ENCODE results near the gene SCUBE1.

DNA sequence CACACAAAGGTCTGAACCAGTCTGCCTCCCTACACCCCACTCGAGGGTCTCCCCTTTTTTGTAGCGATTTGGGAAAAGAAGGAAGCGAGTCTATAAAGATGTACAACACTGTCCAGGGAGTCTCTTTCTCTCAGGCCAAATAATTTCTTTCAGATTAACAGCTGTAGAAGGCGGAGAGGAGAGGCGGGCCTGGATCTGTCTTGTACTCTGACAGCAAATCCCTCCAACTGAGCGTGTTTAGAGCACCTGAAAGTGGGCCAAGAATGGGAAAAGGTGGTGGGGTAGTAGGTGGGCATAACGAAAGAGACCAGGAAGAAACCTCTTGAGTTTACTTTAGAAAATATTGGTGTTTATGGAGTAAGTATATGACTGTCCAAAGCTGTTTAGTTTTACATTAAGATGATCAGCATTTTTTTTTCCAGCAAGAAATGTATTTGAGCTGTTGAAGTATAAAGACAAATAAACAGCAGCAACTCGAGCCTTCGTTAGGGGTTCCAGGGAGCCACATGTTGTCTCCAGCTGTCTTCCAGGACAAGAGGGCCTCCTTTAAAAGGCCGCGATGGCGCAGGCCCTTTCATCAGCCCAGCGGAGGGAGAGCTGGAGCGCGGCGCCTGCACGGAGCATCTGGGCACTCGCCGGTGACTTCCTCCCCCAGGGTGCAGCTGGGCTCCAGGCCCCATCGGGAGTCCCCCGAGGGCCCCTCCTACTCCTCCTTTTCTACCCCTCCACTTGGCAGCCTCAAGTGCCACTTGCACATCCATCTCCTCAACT is 34.9 kb downstream of the SCUBE1 start:
- TF ChIP-seq, protein P1, sequence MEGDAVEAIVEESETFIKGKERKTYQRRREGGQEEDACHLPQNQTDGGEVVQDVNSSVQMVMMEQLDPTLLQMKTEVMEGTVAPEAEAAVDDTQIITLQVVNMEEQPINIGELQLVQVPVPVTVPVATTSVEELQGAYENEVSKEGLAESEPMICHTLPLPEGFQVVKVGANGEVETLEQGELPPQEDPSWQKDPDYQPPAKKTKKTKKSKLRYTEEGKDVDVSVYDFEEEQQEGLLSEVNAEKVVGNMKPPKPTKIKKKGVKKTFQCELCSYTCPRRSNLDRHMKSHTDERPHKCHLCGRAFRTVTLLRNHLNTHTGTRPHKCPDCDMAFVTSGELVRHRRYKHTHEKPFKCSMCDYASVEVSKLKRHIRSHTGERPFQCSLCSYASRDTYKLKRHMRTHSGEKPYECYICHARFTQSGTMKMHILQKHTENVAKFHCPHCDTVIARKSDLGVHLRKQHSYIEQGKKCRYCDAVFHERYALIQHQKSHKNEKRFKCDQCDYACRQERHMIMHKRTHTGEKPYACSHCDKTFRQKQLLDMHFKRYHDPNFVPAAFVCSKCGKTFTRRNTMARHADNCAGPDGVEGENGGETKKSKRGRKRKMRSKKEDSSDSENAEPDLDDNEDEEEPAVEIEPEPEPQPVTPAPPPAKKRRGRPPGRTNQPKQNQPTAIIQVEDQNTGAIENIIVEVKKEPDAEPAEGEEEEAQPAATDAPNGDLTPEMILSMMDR (IDR thresholded peaks at IDR 0.05), result no peak
- TF ChIP-seq POLR2A (IDR thresholded peaks at IDR 0.05), result no peak
